ENCODE results near the gene TULP4. TPM values are rescaled to one million over a fixed set of nuclear protein-coding genes. Genes with fewer than 3 reads are reported as not detected.
A peak's percentile ranks its signal among the peaks of the same experiment; 100 is the strongest.

Gene TULP4
- total and polyA plus RNA-seq, 2 of the 8 experiments (the other 6 are each of a cell fraction or from before 2014, with no cell fraction given) = 7.7 to 51.6 TPM

DNA sequence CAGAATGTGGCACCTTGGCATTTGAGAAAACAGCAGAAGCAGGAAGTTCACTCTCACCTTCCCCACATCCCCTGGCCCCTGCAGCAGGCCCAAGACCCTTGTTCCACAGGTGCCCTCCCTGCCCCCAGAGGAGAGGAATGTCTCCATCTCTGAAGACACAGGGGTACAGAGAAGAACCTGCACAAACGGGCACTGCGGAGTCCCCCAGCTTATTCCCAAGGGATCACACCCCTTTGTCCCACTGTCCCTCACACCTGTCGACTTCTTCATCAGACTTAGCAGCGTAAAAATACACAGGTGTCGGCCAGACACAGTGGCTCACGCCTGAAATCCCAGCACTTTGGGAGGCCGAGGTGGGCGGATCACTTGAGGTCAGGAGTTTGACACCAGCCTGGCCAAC, 204.8 kb downstream of the TULP4 start:
- H3K4ac ChIP-seq (replicated peaks; ENCODE audit: insufficient read length, low read depth, low read length) = no peak overlapping the region
- H3K18ac ChIP-seq (ENCODE audit: extremely low read depth, low read length) = no peak overlapping the region
- H4K5ac ChIP-seq (ENCODE audit: insufficient read length, low read depth, low read length) = no peak overlapping the region
- H2BK12ac ChIP-seq (ENCODE audit: low read depth, low read length) = no peak overlapping the region
- H3K14ac ChIP-seq (ENCODE audit: insufficient read length) = no peak overlapping the region
- H3K23ac ChIP-seq (ENCODE audit: insufficient read length) = no peak overlapping the region
- H3K9me3 ChIP-seq (ENCODE audit: insufficient read depth in 2 of 2, low read depth in 1 of 2, low read length in 1 of 2) = no peaks in the 10 kb centered on the region
- H3K27me3 ChIP-seq (replicated peaks in 1 of 4; ENCODE audit: control insufficient read depth in 3 of 4, extremely low read depth in 1 of 4, insufficient read depth in 3 of 4, low read length in 3 of 4) = no peaks in the 10 kb centered on the region
- no peak overlapping the region for H2BK15ac ChIP-seq (ENCODE audit: low read length)
- no peaks in the 10 kb centered on the region for H3K36me3 ChIP-seq (ENCODE audit: control insufficient read depth in 2 of 4, insufficient read depth in 4 of 4, low read length in 3 of 4)
- no peak overlapping the region for H4K91ac ChIP-seq (replicated peaks; ENCODE audit: insufficient read length, low read length)
- H3K23me2 ChIP-seq (ENCODE audit: low read depth, low read length) = no peaks in the 10 kb centered on the region
- no peaks in the 10 kb centered on the region for H4K20me1 ChIP-seq (replicated peaks in 1 of 2; ENCODE audit: control insufficient read depth in 1 of 2, insufficient read depth in 2 of 2, low read length in 2 of 2)
- H2AFZ ChIP-seq (ENCODE audit: low read length) = no peak overlapping the region
- H2BK20ac ChIP-seq (ENCODE audit: low read length) = peak overlapping the region; percentile 61; the same call in 1 of the 2 replicates
- no peak overlapping the region for H2AK5ac ChIP-seq (ENCODE audit: low read depth, low read length)
- no peak overlapping the region for H3K27ac ChIP-seq (ENCODE audit: low read depth, low read length)
- no peak overlapping the region for H2BK5ac ChIP-seq (ENCODE audit: low read depth, low read length)
- H2BK120ac ChIP-seq (replicated peaks; ENCODE audit: low read depth, low read length) = no peak overlapping the region
- H3K4me1 ChIP-seq (replicated peaks in 1 of 4; ENCODE audit: control insufficient read depth in 3 of 4, insufficient read depth in 4 of 4, low read length in 3 of 4) = peaks cover 0 to 5% (median 4%) of the 10 kb centered on the region in 4 experiments; a peak in 4 of 7 replicates
- DNase-seq (ENCODE audit: low read depth in 1 of 2, low spot score in 2 of 2) (no peak), FAIRE-seq (no peak)
- no peaks in the 10 kb centered on the region for H3K79me2 ChIP-seq (ENCODE audit: control insufficient read depth in 1 of 2, insufficient read depth in 2 of 2, low read length in 2 of 2)
- H3K9ac ChIP-seq (replicated peaks in 1 of 4; ENCODE audit: extremely low read depth in 1 of 4, low read depth in 3 of 4, low read length in 3 of 4) = no peak overlapping the region
- 94% methylated on average over 8 of the region's 8 CpGs; no CpG with 5 or more reads in 1 of the 2 experiments for WGBS, 2 experiments (ENCODE audit: extremely low coverage in 1 of 2, insufficient coverage in 1 of 2, insufficient read length in 1 of 2, insufficient replicate concordance in 2 of 2, low coverage in 1 of 2, low lambda C conversion rate in 2 of 2, missing lambda C conversion rate in 1 of 2)
- H4K8ac ChIP-seq (ENCODE audit: extremely low read depth, insufficient read depth, low read length) = no peak overlapping the region
- H3K79me1 ChIP-seq (ENCODE audit: low read depth, low read length) = no peaks in the 10 kb centered on the region
- CTCF ChIA-PET (ENCODE audit: partially characterized antibody) = interaction anchor here (0.8 to 1.7 kb wide), 4 partner anchors 10 to 57 kb away, joined by 3 to 9 read pairs (median 4); no protein-coding TSS in a partner anchor
- no peak overlapping the region for H3K4me3 ChIP-seq (ENCODE audit: extremely low read depth in 1 of 4, insufficient read depth in 2 of 4, low read depth in 3 of 4, low read length in 4 of 4)
- H3K56ac ChIP-seq (replicated peaks; ENCODE audit: insufficient read length, low read depth, low read length) = no peak overlapping the region
- POLR2A ChIA-PET (ENCODE audit: partially characterized antibody) = no interaction called here
- no peak overlapping the region for H3K4me2 ChIP-seq (ENCODE audit: insufficient read depth in 1 of 2, low read depth in 2 of 2, low read length in 2 of 2)
- no peak for TF ChIP-seq RNF2 (IDR thresholded peaks at IDR 0.05; ENCODE audit: borderline replicate concordance, low read depth, low read length, missing control alignments, poor library complexity, severe bottlenecking)
- no peak for TF ChIP-seq PHF8 (conservative IDR thresholded peaks at IDR 0.05; ENCODE audit: low read depth, low read length)
- TF ChIP-seq EZH2 (IDR thresholded peaks at IDR 0.05; ENCODE audit: low read depth, low read length, severe bottlenecking) = no peak
- TF ChIP-seq POLR2AphosphoS5 (IDR thresholded peaks at IDR 0.05; ENCODE audit: low read depth, low read length) = no peak
- no peak for TF ChIP-seq RXRA (IDR thresholded peaks at IDR 0.05; ENCODE audit: insufficient read depth, low read depth, low read length)
- TF ChIP-seq SIX5 (IDR thresholded peaks at IDR 0.05; ENCODE audit: low read depth, low read length) = no peak
- TF ChIP-seq SIRT6 (IDR thresholded peaks at IDR 0.05; ENCODE audit: low read length) = no peak
- TF ChIP-seq, protein P1, sequence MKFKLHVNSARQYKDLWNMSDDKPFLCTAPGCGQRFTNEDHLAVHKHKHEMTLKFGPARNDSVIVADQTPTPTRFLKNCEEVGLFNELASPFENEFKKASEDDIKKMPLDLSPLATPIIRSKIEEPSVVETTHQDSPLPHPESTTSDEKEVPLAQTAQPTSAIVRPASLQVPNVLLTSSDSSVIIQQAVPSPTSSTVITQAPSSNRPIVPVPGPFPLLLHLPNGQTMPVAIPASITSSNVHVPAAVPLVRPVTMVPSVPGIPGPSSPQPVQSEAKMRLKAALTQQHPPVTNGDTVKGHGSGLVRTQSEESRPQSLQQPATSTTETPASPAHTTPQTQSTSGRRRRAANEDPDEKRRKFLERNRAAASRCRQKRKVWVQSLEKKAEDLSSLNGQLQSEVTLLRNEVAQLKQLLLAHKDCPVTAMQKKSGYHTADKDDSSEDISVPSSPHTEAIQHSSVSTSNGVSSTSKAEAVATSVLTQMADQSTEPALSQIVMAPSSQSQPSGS (IDR thresholded peaks at IDR 0.05; ENCODE audit: low read length) = no peak
- TF ChIP-seq, protein P2, sequence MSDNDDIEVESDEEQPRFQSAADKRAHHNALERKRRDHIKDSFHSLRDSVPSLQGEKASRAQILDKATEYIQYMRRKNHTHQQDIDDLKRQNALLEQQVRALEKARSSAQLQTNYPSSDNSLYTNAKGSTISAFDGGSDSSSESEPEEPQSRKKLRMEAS (IDR thresholded peaks at IDR 0.05) = no peak
- TF ChIP-seq GTF2F1 (IDR thresholded peaks at IDR 0.05; ENCODE audit: borderline replicate concordance, low read depth, low read length) = no peak
- no peak for TF ChIP-seq CHD2 (IDR thresholded peaks at IDR 0.05; ENCODE audit: low read length)
- TF ChIP-seq RFX5 (IDR thresholded peaks at IDR 0.05; ENCODE audit: borderline replicate concordance, low read depth, low read length) = no peak
